Liver (tissue), 9 donors: ENCODE results near the gene IPO9. TPM values are rescaled to one million over a fixed set of nuclear protein-coding genes. Genes with fewer than 3 reads are reported as not detected.

Source experiments
- DNase-seq: peaks from one replicate; pipeline ENCODE4 v3.0.0-alpha.2; 2017; ENCODE audit warnings: low spot score
- H3K27ac ChIP-seq, 2 donors: one replicate each; pipeline ENCODE4 v1.7.0; 2013; ENCODE audit warnings: inconsistent platforms in 2 of 2, low read length in 2 of 2, control low read depth in 1 of 2, low read depth in 1 of 2, mild to moderate bottlenecking in 1 of 2
- H3K27me3 ChIP-seq, 4 donors: one replicate each; pipeline versions ENCODE4 v1.6.1 to v1.7.0; 2013; ENCODE audit warnings: low read length in 3 of 4, inconsistent platforms in 1 of 4, mild to moderate bottlenecking in 1 of 4, moderate library complexity in 1 of 4; ENCODE audit not compliant: control insufficient read depth in 4 of 4, insufficient read depth in 4 of 4
- H3K36me3 ChIP-seq, 4 donors: one replicate each; pipeline versions ENCODE4 v1.6.1 to v1.7.0; 2013; ENCODE audit warnings: low read length in 3 of 4, mild to moderate bottlenecking in 3 of 4, low read depth in 1 of 4, moderate library complexity in 1 of 4; ENCODE audit not compliant: control insufficient read depth in 4 of 4, insufficient read depth in 3 of 4
- H3K4me1 ChIP-seq, 4 donors: one replicate each; pipeline versions ENCODE4 v1.6.1 to v1.7.0; 2013; ENCODE audit warnings: low read length in 3 of 4, mild to moderate bottlenecking in 3 of 4, moderate library complexity in 1 of 4; ENCODE audit not compliant: control insufficient read depth in 4 of 4, insufficient read depth in 4 of 4
- H3K4me3 ChIP-seq, 3 donors: one replicate each; pipeline versions ENCODE4 v1.6.1 to v1.7.0; 2013; ENCODE audit warnings: low read length in 3 of 3, control low read depth in 1 of 3, low read depth in 1 of 3, mild to moderate bottlenecking in 1 of 3
- H3K9ac ChIP-seq, 2 donors: one replicate each; pipeline ENCODE4 v1.7.0; 2013; ENCODE audit warnings: low read length in 2 of 2, mild to moderate bottlenecking in 2 of 2, moderate library complexity in 2 of 2, control low read depth in 1 of 2, low read depth in 1 of 2
- H3K9me3 ChIP-seq, 4 donors: one replicate each; pipeline versions ENCODE4 v1.6.1 to v1.7.0; 2013; ENCODE audit warnings: low read length in 3 of 4; ENCODE audit not compliant: control insufficient read depth in 4 of 4
- EGR1 ChIP-seq, 2 donors: IDR thresholded peaks; 2 replicates each; pipeline ENCODE4 v1.6.1; 2016 to 2018; ENCODE audit warnings: antibody characterized with exemption in 2 of 2, low read depth in 2 of 2
- FOXA1 ChIP-seq: IDR thresholded peaks from 2 replicates; pipeline ENCODE4 v1.6.1; 2016; ENCODE audit warnings: antibody characterized with exemption
- FOXA2 ChIP-seq: IDR thresholded peaks from 2 replicates; pipeline ENCODE4 v1.6.1; 2016; ENCODE audit warnings: antibody characterized with exemption
- GABPA ChIP-seq, 2 donors: IDR thresholded peaks in 1 of 2; conservative IDR thresholded peaks in 1 of 2; 2 replicates each; pipeline ENCODE4 v1.6.1; 2016; ENCODE audit warnings: antibody characterized with exemption in 2 of 2, mild to moderate bottlenecking in 1 of 2, moderate library complexity in 1 of 2
- HNF4A ChIP-seq, 2 donors: conservative IDR thresholded peaks; 2 replicates each; pipeline ENCODE4 v1.6.1; 2016; ENCODE audit warnings: antibody characterized with exemption in 2 of 2, mild to moderate bottlenecking in 2 of 2
- HNF4G ChIP-seq: IDR thresholded peaks from 2 replicates; pipeline ENCODE4 v1.6.1; 2016; ENCODE audit warnings: antibody characterized with exemption
- JUND ChIP-seq, 2 donors: IDR thresholded peaks; 2 replicates each; pipeline ENCODE4 v1.6.1; 2016; ENCODE audit warnings: antibody characterized with exemption in 2 of 2
- NR2F2 ChIP-seq: IDR thresholded peaks from 2 replicates; pipeline ENCODE4 v1.6.1; 2016; ENCODE audit warnings: antibody characterized with exemption
- RAD21 ChIP-seq, 2 donors: IDR thresholded peaks; 2 replicates each; pipeline ENCODE4 v1.6.1; 2016; ENCODE audit warnings: antibody characterized with exemption in 2 of 2, mild to moderate bottlenecking in 2 of 2
- RXRA ChIP-seq, 2 donors: IDR thresholded peaks; 2 replicates each; pipeline ENCODE4 v1.6.1; 2017 to 2018; ENCODE audit warnings: antibody characterized with exemption in 2 of 2, mild to moderate bottlenecking in 1 of 2
- SP1 ChIP-seq: IDR thresholded peaks from 2 replicates; pipeline ENCODE4 v1.6.1; 2018; ENCODE audit warnings: antibody characterized with exemption, mild to moderate bottlenecking
- TAF1 ChIP-seq: conservative IDR thresholded peaks from 2 replicates; pipeline ENCODE4 v1.6.1; 2016; ENCODE audit warnings: antibody characterized with exemption, mild to moderate bottlenecking
- YY1 ChIP-seq: IDR thresholded peaks from 2 replicates; pipeline ENCODE4 v1.6.1; 2016; ENCODE audit warnings: antibody characterized with exemption, mild to moderate bottlenecking
- WGBS: extraction: QIAGEN DNeasy Blood & Tissue Kit; methylation state at CpG from one replicate; pipeline ENCODE4 v1.1.7; 2013; 5-methylcytosine and 5-hydroxymethylcytosine counted together
- polyA plus RNA-seq, 2 donors: library from polyadenylated mRNA; stranded (reverse) in 1 of 2; unstranded in 1 of 2; fragments of 200-250 nt in 1 of 2; fragments of >200 nt in 1 of 2; fragmentation: Nextera tagmentation in 1 of 2; extraction: Ambion mirVana in 1 of 2; gene quantifications; one replicate each; pipeline versions ENCODE4 v1.2.1 to v1.2.3, GENCODE V29; 2013 to 2015
- total RNA-seq, 2 donors: library from RNA; depleted of rRNA; stranded (reverse); fragments of >200 nt; gene quantifications; one replicate each; pipeline ENCODE4 v1.2.3, GENCODE V29; 2014
- TF ChIP-seq, protein P1 (sequence below): IDR thresholded peaks from 2 replicates; pipeline ENCODE4 v1.6.1; 2016; ENCODE audit warnings: antibody characterized with exemption
- TF ChIP-seq, protein P2 (sequence below): IDR thresholded peaks from 2 replicates; pipeline ENCODE4 v1.6.1; 2016; ENCODE audit warnings: antibody characterized with exemption, mild to moderate bottlenecking
- TF ChIP-seq, protein P3 (sequence below): IDR thresholded peaks from 2 replicates; pipeline ENCODE4 v1.6.1; 2016; ENCODE audit warnings: antibody characterized with exemption
- TF ChIP-seq, protein P4 (sequence below): IDR thresholded peaks from 2 replicates; pipeline ENCODE4 v1.6.1; 2016; ENCODE audit warnings: antibody characterized with exemption
- donor health status: healthy.
- donor health status: healthy.
- donor health status: healthy.
- donor health status: healthy.
- donor health status: healthy.

Gene IPO9
- total and polyA plus RNA-seq, 4 donors = 6.6 to 22.1 (median 13.6) TPM

DNA sequence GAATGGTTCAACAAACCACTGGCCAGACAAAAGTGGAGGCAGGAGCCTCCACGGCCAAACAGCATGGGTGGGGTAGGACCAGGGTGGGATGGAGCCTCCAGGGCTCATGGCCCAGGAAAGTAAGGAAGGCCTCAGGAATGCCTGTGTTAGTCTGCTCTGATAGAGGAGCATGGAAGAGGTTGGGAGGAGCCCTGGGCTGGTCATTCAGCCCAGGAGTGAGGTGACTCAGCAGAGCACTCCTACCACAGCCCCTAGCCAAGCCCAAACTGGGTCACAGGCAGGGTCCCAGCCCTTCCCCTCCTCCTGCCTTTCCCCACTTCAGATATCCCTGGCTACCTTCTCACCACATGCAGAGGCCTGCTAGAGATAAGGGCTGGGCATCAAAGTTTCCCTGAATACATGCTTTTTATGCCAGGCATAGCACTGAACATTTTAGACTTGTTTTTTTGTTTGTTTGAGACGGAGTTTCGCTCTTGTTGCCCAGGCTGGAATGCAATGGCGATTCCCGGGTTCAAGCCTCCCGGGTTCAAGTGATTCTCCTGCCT lies 56.6 kb downstream of the IPO9 start:
- peaks cover 10 to 22% (median 16%) of the 10 kb centered on the region in 4 donors for H3K4me1 ChIP-seq
- H3K9ac ChIP-seq = no peak overlapping the region
- H3K36me3 ChIP-seq = no peaks in the 10 kb centered on the region
- no peak overlapping the region for H3K4me3 ChIP-seq
- H3K27me3 ChIP-seq = no peaks in the 10 kb centered on the region
- 87% methylated on average over 6 of the region's 6 CpGs for WGBS
- no peaks in the 10 kb centered on the region for H3K9me3 ChIP-seq
- no peak overlapping the region for H3K27ac ChIP-seq
- DNase-seq = no peak
- TF ChIP-seq YY1 = no peak
- no peak for TF ChIP-seq FOXA1
- TF ChIP-seq JUND (IDR thresholded peaks at IDR 0.05) = no peak
- TF ChIP-seq, protein P1, sequence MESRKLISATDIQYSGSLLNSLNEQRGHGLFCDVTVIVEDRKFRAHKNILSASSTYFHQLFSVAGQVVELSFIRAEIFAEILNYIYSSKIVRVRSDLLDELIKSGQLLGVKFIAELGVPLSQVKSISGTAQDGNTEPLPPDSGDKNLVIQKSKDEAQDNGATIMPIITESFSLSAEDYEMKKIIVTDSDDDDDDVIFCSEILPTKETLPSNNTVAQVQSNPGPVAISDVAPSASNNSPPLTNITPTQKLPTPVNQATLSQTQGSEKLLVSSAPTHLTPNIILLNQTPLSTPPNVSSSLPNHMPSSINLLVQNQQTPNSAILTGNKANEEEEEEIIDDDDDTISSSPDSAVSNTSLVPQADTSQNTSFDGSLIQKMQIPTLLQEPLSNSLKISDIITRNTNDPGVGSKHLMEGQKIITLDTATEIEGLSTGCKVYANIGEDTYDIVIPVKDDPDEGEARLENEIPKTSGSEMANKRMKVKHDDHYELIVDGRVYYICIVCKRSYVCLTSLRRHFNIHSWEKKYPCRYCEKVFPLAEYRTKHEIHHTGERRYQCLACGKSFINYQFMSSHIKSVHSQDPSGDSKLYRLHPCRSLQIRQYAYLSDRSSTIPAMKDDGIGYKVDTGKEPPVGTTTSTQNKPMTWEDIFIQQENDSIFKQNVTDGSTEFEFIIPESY = no peak
- TF ChIP-seq HNF4A (conservative IDR thresholded peaks at IDR 0.05) = no peak
- no peak for TF ChIP-seq SP1
- TF ChIP-seq TAF1 = no peak
- TF ChIP-seq EGR1 (IDR thresholded peaks at IDR 0.05; ENCODE audit: low read depth in 2 of 2) = no peak
- TF ChIP-seq RXRA (IDR thresholded peaks at IDR 0.05) = no peak

DNA sequence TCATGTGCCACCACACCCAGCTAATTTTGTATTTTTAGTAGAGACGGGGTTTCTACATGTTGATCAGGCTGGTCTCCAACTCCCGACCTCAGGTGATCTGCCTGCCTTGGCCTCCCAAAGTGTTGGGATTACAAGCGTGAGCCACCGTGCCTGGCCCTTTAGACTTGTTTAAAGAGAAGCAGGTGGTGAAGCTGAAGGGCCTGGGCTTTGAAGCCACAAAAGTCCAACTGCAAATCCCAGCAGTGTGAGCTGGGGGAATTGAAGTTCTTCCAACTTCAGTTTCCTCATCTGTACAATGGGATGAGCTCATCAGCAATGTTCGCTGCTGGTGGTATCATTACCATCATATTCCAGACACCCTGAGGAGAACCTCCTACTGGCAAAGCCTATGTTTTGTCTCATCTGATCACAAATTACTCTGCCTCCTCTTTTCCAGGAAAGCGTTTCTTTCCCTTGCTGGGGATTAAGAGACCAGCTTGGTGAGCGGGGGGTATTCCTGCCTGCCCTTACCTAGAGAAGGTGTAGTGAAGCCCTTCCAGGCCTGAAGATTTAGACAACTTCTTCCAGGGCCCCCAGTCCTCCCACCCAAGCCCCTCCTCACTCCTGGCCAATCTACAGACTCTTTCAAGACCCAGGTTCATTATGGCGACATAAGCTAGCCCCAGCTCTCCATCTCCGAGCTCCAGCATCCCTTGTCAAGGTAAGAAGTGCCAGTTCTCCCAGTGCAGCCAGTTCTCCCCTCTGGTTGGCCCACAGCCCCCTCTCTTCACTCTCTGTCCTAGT lies 57.3 kb downstream of the IPO9 start:
- no peak overlapping the region for H3K9ac ChIP-seq
- TF ChIP-seq, protein P2, sequence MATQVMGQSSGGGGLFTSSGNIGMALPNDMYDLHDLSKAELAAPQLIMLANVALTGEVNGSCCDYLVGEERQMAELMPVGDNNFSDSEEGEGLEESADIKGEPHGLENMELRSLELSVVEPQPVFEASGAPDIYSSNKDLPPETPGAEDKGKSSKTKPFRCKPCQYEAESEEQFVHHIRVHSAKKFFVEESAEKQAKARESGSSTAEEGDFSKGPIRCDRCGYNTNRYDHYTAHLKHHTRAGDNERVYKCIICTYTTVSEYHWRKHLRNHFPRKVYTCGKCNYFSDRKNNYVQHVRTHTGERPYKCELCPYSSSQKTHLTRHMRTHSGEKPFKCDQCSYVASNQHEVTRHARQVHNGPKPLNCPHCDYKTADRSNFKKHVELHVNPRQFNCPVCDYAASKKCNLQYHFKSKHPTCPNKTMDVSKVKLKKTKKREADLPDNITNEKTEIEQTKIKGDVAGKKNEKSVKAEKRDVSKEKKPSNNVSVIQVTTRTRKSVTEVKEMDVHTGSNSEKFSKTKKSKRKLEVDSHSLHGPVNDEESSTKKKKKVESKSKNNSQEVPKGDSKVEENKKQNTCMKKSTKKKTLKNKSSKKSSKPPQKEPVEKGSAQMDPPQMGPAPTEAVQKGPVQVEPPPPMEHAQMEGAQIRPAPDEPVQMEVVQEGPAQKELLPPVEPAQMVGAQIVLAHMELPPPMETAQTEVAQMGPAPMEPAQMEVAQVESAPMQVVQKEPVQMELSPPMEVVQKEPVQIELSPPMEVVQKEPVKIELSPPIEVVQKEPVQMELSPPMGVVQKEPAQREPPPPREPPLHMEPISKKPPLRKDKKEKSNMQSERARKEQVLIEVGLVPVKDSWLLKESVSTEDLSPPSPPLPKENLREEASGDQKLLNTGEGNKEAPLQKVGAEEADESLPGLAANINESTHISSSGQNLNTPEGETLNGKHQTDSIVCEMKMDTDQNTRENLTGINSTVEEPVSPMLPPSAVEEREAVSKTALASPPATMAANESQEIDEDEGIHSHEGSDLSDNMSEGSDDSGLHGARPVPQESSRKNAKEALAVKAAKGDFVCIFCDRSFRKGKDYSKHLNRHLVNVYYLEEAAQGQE = no peak
- TF ChIP-seq RAD21 (IDR thresholded peaks at IDR 0.05) = no peak
- TF ChIP-seq, protein P3, sequence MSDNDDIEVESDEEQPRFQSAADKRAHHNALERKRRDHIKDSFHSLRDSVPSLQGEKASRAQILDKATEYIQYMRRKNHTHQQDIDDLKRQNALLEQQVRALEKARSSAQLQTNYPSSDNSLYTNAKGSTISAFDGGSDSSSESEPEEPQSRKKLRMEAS = no peak
- no peak for TF ChIP-seq SP1
- TF ChIP-seq GABPA (IDR thresholded peaks at IDR 0.05 in 1 of 2, conservative IDR thresholded peaks at IDR 0.05 in 1 of 2) = no peak
- no peak for TF ChIP-seq FOXA2
- no peak for TF ChIP-seq HNF4G
- TF ChIP-seq, protein P4, sequence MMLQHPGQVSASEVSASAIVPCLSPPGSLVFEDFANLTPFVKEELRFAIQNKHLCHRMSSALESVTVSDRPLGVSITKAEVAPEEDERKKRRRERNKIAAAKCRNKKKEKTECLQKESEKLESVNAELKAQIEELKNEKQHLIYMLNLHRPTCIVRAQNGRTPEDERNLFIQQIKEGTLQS = no peak
- TF ChIP-seq, protein P1 = no peak
- TF ChIP-seq JUND (IDR thresholded peaks at IDR 0.05) = no peak
- no peak for TF ChIP-seq TAF1
- no peak for TF ChIP-seq NR2F2
- TF ChIP-seq RXRA (IDR thresholded peaks at IDR 0.05) = no peak
- no peak for TF ChIP-seq EGR1 (IDR thresholded peaks at IDR 0.05; ENCODE audit: low read depth in 2 of 2)
- no peaks in the 10 kb centered on the region for H3K36me3 ChIP-seq
- no peaks in the 10 kb centered on the region for H3K9me3 ChIP-seq
- no peak overlapping the region for H3K27ac ChIP-seq
- 92% methylated on average over 9 of the region's 9 CpGs for WGBS
- DNase-seq = no peak
- no peaks in the 10 kb centered on the region for H3K27me3 ChIP-seq
- H3K4me1 ChIP-seq = peaks cover 10 to 18% (median 15%) of the 10 kb centered on the region in 4 donors
- H3K4me3 ChIP-seq = no peak overlapping the region
